DND-41 (cell line): ENCODE data around the gene CAMK2N1.

Experiments used
- ATAC-seq: fragments of 200-7000 bp; cut with Tn5 transposase; 3 replicates; pipeline ENCODE4 v1.9.1; 2021; ENCODE audit warnings: low read depth; ENCODE audit not compliant: insufficient read depth
- DNase-seq: peaks from one replicate; pipeline ENCODE4 v3.0.0-alpha.2; 2020
- H2AFZ ChIP-seq: 2 replicates; pipeline ENCODE4 v1.6.0; 2012; ENCODE audit warnings: low read depth, low read length
- H3K27ac ChIP-seq: 2 replicates; pipeline ENCODE4 v1.5.1; 2012; ENCODE audit warnings: low read length, inconsistent platforms
- H3K27me3 ChIP-seq: fragments of 200-600 bp; sonication (generic); 2 replicates; pipeline ENCODE4 v1.6.0; 2012; ENCODE audit warnings: low read length, mild to moderate bottlenecking, inconsistent platforms; ENCODE audit not compliant: insufficient read depth, poor library complexity
- H3K36me3 ChIP-seq: 2 replicates; pipeline ENCODE4 v1.5.1; 2012; ENCODE audit warnings: low read length, inconsistent platforms; ENCODE audit not compliant: insufficient read depth
- H3K4me1 ChIP-seq: 2 replicates; pipeline ENCODE4 v1.5.1; 2012; ENCODE audit warnings: mild to moderate bottlenecking, low read length; ENCODE audit not compliant: insufficient read depth
- H3K4me2 ChIP-seq: 2 replicates; pipeline ENCODE4 v1.6.0; 2012; ENCODE audit warnings: mild to moderate bottlenecking, moderate library complexity, low read length, inconsistent platforms; ENCODE audit not compliant: insufficient read depth
- H3K4me3 ChIP-seq, 2 experiments: fragments of 200-600 bp in 1 of 2; shearing (Covaris generic) in 1 of 2; 2 replicates each; pipeline ENCODE4 v1.5.1; 2012 to 2016; ENCODE audit warnings: inconsistent platforms in 2 of 2, low read length in 2 of 2, mild to moderate bottlenecking in 2 of 2, low read depth in 1 of 2, moderate library complexity in 1 of 2
- H3K79me2 ChIP-seq: 2 replicates; pipeline ENCODE4 v1.6.0; 2012; ENCODE audit warnings: low read length, inconsistent platforms; ENCODE audit not compliant: insufficient read depth
- H3K9ac ChIP-seq: 2 replicates; pipeline ENCODE4 v1.6.0; 2012; ENCODE audit warnings: low read depth, mild to moderate bottlenecking, inconsistent platforms, low read length, moderate library complexity
- H3K9me3 ChIP-seq: 2 replicates; pipeline ENCODE4 v1.5.1; 2012; ENCODE audit warnings: low read length, moderate library complexity, mild to moderate bottlenecking, inconsistent platforms; ENCODE audit not compliant: insufficient read depth, severe bottlenecking
- H4K20me1 ChIP-seq: 2 replicates; pipeline ENCODE4 v1.6.0; 2012; ENCODE audit warnings: low read length; ENCODE audit not compliant: insufficient read depth
- CTCF ChIP-seq: IDR thresholded peaks from 2 replicates; pipeline ENCODE4 v1.5.1; 2012; ENCODE audit warnings: borderline replicate concordance, low read length, moderate library complexity, mild to moderate bottlenecking; ENCODE audit not compliant: poor library complexity, severe bottlenecking; ENCODE audit errors: extremely low read depth
- EZH2 ChIP-seq: IDR thresholded peaks from 3 replicates; pipeline ENCODE4 v1.6.1; 2012; ENCODE audit warnings: borderline replicate concordance, low read depth, mild to moderate bottlenecking, moderate library complexity, low read length, inconsistent platforms; ENCODE audit not compliant: severe bottlenecking

CAMK2N1 gene

GRCh38 chr1:20473894-20474293 is 12.1 kb downstream of the CAMK2N1 start:
- DNase-seq = no peak
- no peaks in the 10 kb centered on the region for H3K9me3 ChIP-seq
- H2AFZ ChIP-seq = no peak overlapping the region
- no peak for TF ChIP-seq EZH2
- no peak for TF ChIP-seq CTCF
- ATAC-seq = no peak
- H3K4me1 ChIP-seq = no peaks in the 10 kb centered on the region
- H3K4me3 ChIP-seq = no peak overlapping the region
- H3K27ac ChIP-seq = no peak overlapping the region
- H3K4me2 ChIP-seq = no peak overlapping the region
- no peak overlapping the region for H3K9ac ChIP-seq
- no peaks in the 10 kb centered on the region for H3K36me3 ChIP-seq
- H4K20me1 ChIP-seq = peaks cover 3% of the 10 kb centered on the region; the same call in 1 of the 2 replicates
- H3K27me3 ChIP-seq = no peaks in the 10 kb centered on the region
- no peaks in the 10 kb centered on the region for H3K79me2 ChIP-seq

GRCh38 chr1:20472860-20473711 is 12.9 kb downstream of the CAMK2N1 start:
- H3K27ac ChIP-seq = no peak overlapping the region
- TF ChIP-seq CTCF = no peak
- TF ChIP-seq EZH2 = no peak
- no peak for ATAC-seq
- H3K9ac ChIP-seq = no peak overlapping the region
- no peaks in the 10 kb centered on the region for H3K27me3 ChIP-seq
- no peak overlapping the region for H3K4me2 ChIP-seq
- no peaks in the 10 kb centered on the region for H3K4me1 ChIP-seq
- no peaks in the 10 kb centered on the region for H3K9me3 ChIP-seq
- H3K4me3 ChIP-seq = no peak overlapping the region
- DNase-seq = no peak
- H4K20me1 ChIP-seq = peaks cover 3% of the 10 kb centered on the region; the same call in 1 of the 2 replicates
- no peak overlapping the region for H2AFZ ChIP-seq
- H3K79me2 ChIP-seq = no peaks in the 10 kb centered on the region
- no peaks in the 10 kb centered on the region for H3K36me3 ChIP-seq

- Histone ChIP-seq H3K79me2 (no peaks in the 10 kb centered on the region), H3K9ac (no peak overlapping the region), H3K4me2 (no peak overlapping the region), H3K27me3 (no peaks in the 10 kb centered on the region), H3K4me1 (no peaks in the 10 kb centered on the region), H4K20me1 (peaks cover 3% of the 10 kb centered on the region; the same call in 1 of the 2 replicates), H3K9me3 (no peaks in the 10 kb centered on the region), H3K27ac (no peak overlapping the region), H3K4me3 (no peak overlapping the region), H3K36me3 (no peaks in the 10 kb centered on the region), H2AFZ (no peak overlapping the region)
- DNase-seq (no peak), ATAC-seq (no peak)
- TF ChIP-seq CTCF = no peak
- TF ChIP-seq EZH2 = no peak
Observed at GRCh38 chr1:20472121-20472520, 13.9 kb downstream of the CAMK2N1 start.
